Upper lobe of left lung (tissue), 4 donors: Measurements from ENCODE around the gene XKR7.

Experiments
- CTCF ChIP-seq, 6 experiments: fragments of 450-650 bp in 4 of 6; fragments of 200-600 bp in 2 of 6; sonication (generic) in 2 of 6; IDR thresholded peaks; one replicate each; pipeline ENCODE4 v1.5.1; 2016 to 2019; ENCODE audit warnings: antibody characterized with exemption in 6 of 6
- EP300 ChIP-seq, 4 donors: sonication (generic); formaldehyde crosslinking; IDR thresholded peaks; one replicate each; pipeline ENCODE4 v1.5.1; 2017; ENCODE audit warnings: antibody characterized with exemption in 4 of 4, control low read depth in 2 of 4
- POLR2A ChIP-seq, 4 donors: fragments of 450-650 bp; IDR thresholded peaks; one replicate each; pipeline ENCODE4 v1.5.1; 2016 to 2017; ENCODE audit warnings: antibody characterized with exemption in 4 of 4, mild to moderate bottlenecking in 2 of 4
- POLR2AphosphoS5 ChIP-seq, 2 donors: sonication (generic); formaldehyde crosslinking; IDR thresholded peaks; one replicate each; pipeline ENCODE4 v1.5.1; 2017; ENCODE audit warnings: antibody characterized with exemption in 2 of 2

- no peak for TF ChIP-seq POLR2AphosphoS5 (IDR thresholded peaks at IDR 0.05)
- no peak for TF ChIP-seq POLR2A (IDR thresholded peaks at IDR 0.05)
- TF ChIP-seq CTCF (IDR thresholded peaks at IDR 0.05) = no peak
- no peak for TF ChIP-seq EP300 (IDR thresholded peaks at IDR 0.05)
Observed at GRCh38 chr20:31923388-31924331, 44.3 kb upstream of the XKR7 start.
